Caco-2 (cell line): ENCODE data around the gene CA5B. TPM values are rescaled to one million over a fixed set of nuclear protein-coding genes. Genes with fewer than 3 reads are reported as not detected.
"Not testable (repeated sequence)": the region's sequence is repeated elsewhere in the genome, so short reads cannot be mapped to it uniquely, and the experiment has no call there.

Experiments
- BruUV-seq: library from RNA; stranded (reverse); fragments of 400-500 nt; replicated peaks from 2 replicates; lab custom pipeline; 2021; lab: Mats Ljungman, UMichigan
- CTCF ChIA-PET: fragments of 300-600 bp; sonication (Branson Sonifier 250); formaldehyde crosslinking; loops from one replicate; lab custom pipeline; 2022; ENCODE audit warnings: antibody characterized with exemption; lab: Charles Lee
- POLR2A ChIA-PET: fragments of 300-600 bp; sonication (Branson Sonifier 250); formaldehyde crosslinking; loops from one replicate; lab custom pipeline; 2022; ENCODE audit warnings: antibody characterized with exemption; lab: Charles Lee
- DNase-seq, 2 experiments: peaks; one replicate each; pipeline versions ENCODE4 v3.0.0 to v3.0.0-alpha.2; 2020 to 2022
- H3K27me3 ChIP-seq: replicated peaks from 2 replicates; pipeline ENCODE4 v1.6.0; 2011; ENCODE audit warnings: low read length; ENCODE audit not compliant: control insufficient read depth, insufficient read depth
- H3K36me3 ChIP-seq: 2 replicates; pipeline ENCODE4 v1.5.1; 2011; ENCODE audit warnings: low read length; ENCODE audit not compliant: control insufficient read depth, insufficient read depth
- H3K4me1 ChIP-seq: fragments of 250-450 bp; sonication (Bioruptor Pico); 2 replicates; pipeline ENCODE4 v1.5.1; 2020; ENCODE audit warnings: mild to moderate bottlenecking
- H3K4me3 ChIP-seq: 2 replicates; pipeline ENCODE4 v1.5.1; 2011; ENCODE audit warnings: low read depth, mild to moderate bottlenecking, control low read depth, low read length
- H3K9me3 ChIP-seq: fragments of 250-450 bp; sonication (Bioruptor Pico); 2 replicates; pipeline ENCODE4 v1.5.1; 2020; ENCODE audit warnings: mild to moderate bottlenecking, moderate library complexity
- H3K27ac Mint-ChIP-seq: one replicate; pipeline ENCODE4 v1.8.0; 2022; ENCODE audit warnings: mixed read lengths; ENCODE audit not compliant: unreplicated experiment
- H3K27me3 Mint-ChIP-seq: one replicate; pipeline ENCODE4 v1.8.0; 2022; ENCODE audit warnings: mixed read lengths; ENCODE audit not compliant: insufficient read depth, unreplicated experiment
- H3K36me3 Mint-ChIP-seq: one replicate; pipeline ENCODE4 v1.8.0; 2022; ENCODE audit warnings: mild to moderate bottlenecking, mixed read lengths; ENCODE audit not compliant: insufficient read depth, unreplicated experiment
- H3K4me1 Mint-ChIP-seq: one replicate; pipeline ENCODE4 v1.8.0; 2022; ENCODE audit warnings: low read depth, mixed read lengths; ENCODE audit not compliant: unreplicated experiment
- H3K4me3 Mint-ChIP-seq: one replicate; pipeline ENCODE4 v1.8.0; 2022; ENCODE audit warnings: mild to moderate bottlenecking, moderate library complexity, mixed read lengths; ENCODE audit not compliant: unreplicated experiment
- H3K9me3 Mint-ChIP-seq: one replicate; pipeline ENCODE4 v1.8.0; 2022; ENCODE audit warnings: mixed read lengths; ENCODE audit not compliant: unreplicated experiment
- intact Hi-C: fragments of 100-400 bp; cut with micrococcal nuclease; formaldehyde crosslinking; loops from one replicate; pipeline ENCODE4 v1.10.0; 2022; ENCODE audit not compliant: unreplicated experiment
- total RNA-seq: library from RNA; stranded (reverse); gene quantifications from 2 replicates; pipeline ENCODE4 v1.2.3, GENCODE V29; 2022
- TF ChIP-seq, protein P1 (sequence below), 2 experiments: fragments of 200-600 bp in 1 of 2; IDR thresholded peaks; 1 replicate in 1 of 2; 2 replicates in 1 of 2; pipeline versions ENCODE4 v1.5.1 to v1.8.0; 2011 to 2022; ENCODE audit warnings: antibody characterized with exemption in 1 of 2, control low read depth in 1 of 2, inconsistent platforms in 1 of 2, low read depth in 1 of 2, low read length in 1 of 2, mild to moderate bottlenecking in 1 of 2, moderate library complexity in 1 of 2; ENCODE audit not compliant: insufficient read depth in 1 of 2, severe bottlenecking in 1 of 2, unreplicated experiment in 1 of 2

Gene CA5B
- total RNA-seq, 1 experiment from 2014 or later: 4.1 TPM

DNA sequence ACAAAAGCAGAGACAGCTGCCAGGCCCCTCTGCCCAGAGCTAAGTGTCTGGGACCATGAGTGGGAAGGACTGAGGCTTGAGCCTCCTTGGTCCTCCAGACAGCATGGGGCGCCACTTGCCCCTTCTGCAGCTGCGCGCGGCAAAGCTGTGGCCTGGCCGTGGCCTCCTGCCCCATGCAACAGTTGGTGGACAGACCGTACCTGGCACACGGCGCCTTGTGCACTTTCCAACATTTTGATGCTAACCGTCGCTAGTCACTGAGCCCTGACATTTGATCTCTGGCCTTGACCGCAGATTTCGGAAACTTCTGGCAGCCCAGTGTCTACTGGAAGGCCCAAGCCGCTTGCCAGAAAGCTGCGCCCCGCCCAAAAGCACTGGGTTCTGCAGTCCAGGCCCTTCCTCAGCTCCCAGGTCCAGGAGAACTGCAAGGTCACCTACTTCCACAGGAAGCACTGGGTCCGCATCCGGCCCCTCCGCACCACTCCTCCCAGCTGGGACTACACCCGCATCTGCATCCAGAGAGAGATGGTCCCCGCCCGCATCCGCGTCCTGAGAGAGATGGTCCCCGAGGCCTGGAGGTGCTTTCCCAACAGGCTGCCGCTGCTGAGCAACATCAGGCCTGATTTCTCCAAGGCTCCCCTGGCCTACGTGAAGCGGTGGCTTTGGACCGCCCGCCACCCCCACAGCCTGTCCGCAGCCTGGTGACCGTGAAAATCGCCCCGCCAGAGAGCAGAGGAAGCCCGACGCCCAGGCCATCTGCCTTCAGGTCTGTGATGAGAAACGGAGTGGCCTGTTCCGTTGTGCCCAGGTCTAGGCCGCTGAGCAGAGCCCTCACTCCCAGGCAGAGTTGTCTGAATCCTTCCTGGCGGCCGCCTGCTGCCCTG is 35.3 kb upstream of the CA5B start:
- H3K9me3 Mint-ChIP-seq: no peaks in the 10 kb centered on the region
- no peak overlapping the region for H3K4me3 Mint-ChIP-seq
- peaks cover 2% of the 10 kb centered on the region for H3K36me3 Mint-ChIP-seq
- intact Hi-C loops: no loop called here
- DNase-seq: no peak
- no peak overlapping the region for H3K27ac Mint-ChIP-seq
- TF ChIP-seq, protein P1, sequence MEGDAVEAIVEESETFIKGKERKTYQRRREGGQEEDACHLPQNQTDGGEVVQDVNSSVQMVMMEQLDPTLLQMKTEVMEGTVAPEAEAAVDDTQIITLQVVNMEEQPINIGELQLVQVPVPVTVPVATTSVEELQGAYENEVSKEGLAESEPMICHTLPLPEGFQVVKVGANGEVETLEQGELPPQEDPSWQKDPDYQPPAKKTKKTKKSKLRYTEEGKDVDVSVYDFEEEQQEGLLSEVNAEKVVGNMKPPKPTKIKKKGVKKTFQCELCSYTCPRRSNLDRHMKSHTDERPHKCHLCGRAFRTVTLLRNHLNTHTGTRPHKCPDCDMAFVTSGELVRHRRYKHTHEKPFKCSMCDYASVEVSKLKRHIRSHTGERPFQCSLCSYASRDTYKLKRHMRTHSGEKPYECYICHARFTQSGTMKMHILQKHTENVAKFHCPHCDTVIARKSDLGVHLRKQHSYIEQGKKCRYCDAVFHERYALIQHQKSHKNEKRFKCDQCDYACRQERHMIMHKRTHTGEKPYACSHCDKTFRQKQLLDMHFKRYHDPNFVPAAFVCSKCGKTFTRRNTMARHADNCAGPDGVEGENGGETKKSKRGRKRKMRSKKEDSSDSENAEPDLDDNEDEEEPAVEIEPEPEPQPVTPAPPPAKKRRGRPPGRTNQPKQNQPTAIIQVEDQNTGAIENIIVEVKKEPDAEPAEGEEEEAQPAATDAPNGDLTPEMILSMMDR (IDR thresholded peaks at IDR 0.05; ENCODE audit: insufficient read depth in 1 of 2, low read depth in 1 of 2, low read length in 1 of 2, severe bottlenecking in 1 of 2, unreplicated experiment in 1 of 2): no peak
- CTCF ChIA-PET: no interaction called here
- no peak overlapping the region for H3K4me3 ChIP-seq
- no peaks in the 10 kb centered on the region for H3K27me3 ChIP-seq
- no peaks in the 10 kb centered on the region for H3K36me3 ChIP-seq
- H3K27me3 Mint-ChIP-seq: no peaks in the 10 kb centered on the region
- no peaks in the 10 kb centered on the region for H3K4me1 ChIP-seq
- no TSS peak for BruUV-seq
- H3K4me1 Mint-ChIP-seq: no peaks in the 10 kb centered on the region
- no peaks in the 10 kb centered on the region for H3K9me3 ChIP-seq
- POLR2A ChIA-PET: no interaction called here

DNA sequence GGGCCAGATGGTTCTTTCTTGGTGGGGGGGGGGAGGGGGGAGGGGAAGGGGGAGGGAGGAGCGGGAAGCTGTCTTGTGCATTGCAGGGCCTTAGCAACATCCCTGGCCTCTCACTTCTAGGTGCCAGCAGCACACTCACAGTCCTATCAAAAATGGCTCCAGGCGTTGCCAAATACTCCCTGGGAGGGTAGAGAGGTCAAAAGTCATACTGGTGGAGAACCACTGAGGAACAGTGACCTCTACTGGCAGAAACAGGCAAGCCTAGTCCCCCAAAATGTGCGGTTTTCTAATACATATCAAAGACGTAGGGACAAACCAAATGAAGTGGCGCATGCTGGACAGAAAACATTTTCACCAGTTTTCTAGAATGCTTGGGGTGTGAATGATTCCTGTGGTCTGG is 34.3 kb upstream of the CA5B start:
- H3K36me3 Mint-ChIP-seq, H3K4me3 ChIP-seq, BruUV-seq, CTCF ChIA-PET, POLR2A ChIA-PET, H3K4me1 Mint-ChIP-seq, H3K4me3 Mint-ChIP-seq, H3K27ac Mint-ChIP-seq, intact Hi-C loops, H3K9me3 ChIP-seq, H3K27me3 Mint-ChIP-seq, DNase-seq, H3K27me3 ChIP-seq, H3K36me3 ChIP-seq, H3K4me1 ChIP-seq, H3K9me3 Mint-ChIP-seq: not testable (repeated sequence)

DNA sequence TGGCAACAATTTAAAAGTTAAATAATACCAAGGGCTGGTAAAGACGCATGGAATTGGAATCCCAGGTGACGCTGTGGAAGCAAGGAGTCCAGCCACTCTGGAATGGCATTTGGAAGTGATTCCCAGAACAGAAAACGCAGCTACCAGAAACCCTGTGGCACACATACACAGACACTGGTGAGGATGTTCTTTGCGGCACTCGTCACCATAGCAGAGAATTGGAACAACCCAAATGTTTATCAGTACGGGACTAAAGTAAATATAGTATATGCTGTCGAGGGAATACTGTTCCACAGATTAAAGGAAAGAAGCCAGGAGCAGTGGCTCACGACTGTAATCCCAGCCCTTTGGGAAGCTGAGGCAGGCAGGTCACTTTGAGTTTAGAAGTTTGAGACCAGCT is 33.8 kb upstream of the CA5B start:
- H3K27me3 Mint-ChIP-seq, CTCF ChIA-PET, intact Hi-C loops: not testable (repeated sequence)

DNA sequence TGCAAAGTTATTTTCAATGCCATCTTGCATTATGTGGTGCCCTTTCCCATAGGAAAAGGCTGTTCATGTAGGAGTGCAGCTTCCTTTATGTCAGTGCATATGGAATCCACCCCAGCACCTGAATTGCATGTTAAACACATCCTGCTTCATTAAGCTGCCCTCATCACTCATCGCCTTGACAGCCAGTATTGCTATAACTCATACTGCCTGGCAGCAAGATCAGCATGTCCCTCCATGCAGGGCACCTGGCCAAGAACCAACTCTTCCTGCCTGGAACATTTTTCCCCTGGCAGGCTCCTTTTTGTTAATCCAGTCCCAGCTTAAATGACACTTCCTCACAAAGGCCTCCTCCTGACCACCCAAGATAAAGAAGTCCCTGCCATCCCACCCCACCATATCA is 23.5 kb upstream of the CA5B start:
- TF ChIP-seq, protein P1 (IDR thresholded peaks at IDR 0.05; ENCODE audit: insufficient read depth in 1 of 2, low read depth in 1 of 2, low read length in 1 of 2, severe bottlenecking in 1 of 2, unreplicated experiment in 1 of 2): no peak
- POLR2A ChIA-PET: no interaction called here
- H3K27ac Mint-ChIP-seq: no peak overlapping the region

More for the DNA sequence above, 33.8 kb upstream of the CA5B start:
- POLR2A ChIA-PET: interaction anchor here (0.7 kb wide), 1 partner anchor 1068 kb away, joined by 4 read pairs; no protein-coding TSS in a partner anchor
- not testable (repeated sequence) for H3K9me3 ChIP-seq, H3K27ac Mint-ChIP-seq, BruUV-seq, H3K4me1 Mint-ChIP-seq, H3K4me3 ChIP-seq, H3K36me3 Mint-ChIP-seq, H3K4me3 Mint-ChIP-seq, H3K36me3 ChIP-seq, H3K4me1 ChIP-seq, H3K27me3 ChIP-seq, DNase-seq, H3K9me3 Mint-ChIP-seq

More for the DNA sequence above, 23.5 kb upstream of the CA5B start:
- H3K36me3 Mint-ChIP-seq: no peaks in the 10 kb centered on the region
- CTCF ChIA-PET: no interaction called here
- no TSS peak for BruUV-seq
- Histone ChIP-seq H3K4me3 (no peak overlapping the region), H3K36me3 (no peaks in the 10 kb centered on the region), H3K4me1 (peaks cover 5% of the 10 kb centered on the region; the same call in 1 of the 2 replicates), H3K27me3 (no peaks in the 10 kb centered on the region), H3K9me3 (no peaks in the 10 kb centered on the region)
- DNase-seq: no peak
- H3K27me3 Mint-ChIP-seq: no peaks in the 10 kb centered on the region
- H3K9me3 Mint-ChIP-seq: no peaks in the 10 kb centered on the region
- H3K4me3 Mint-ChIP-seq: no peak overlapping the region
- intact Hi-C loops: no loop called here
- H3K4me1 Mint-ChIP-seq: no peaks in the 10 kb centered on the region
